Activated naive CD8-positive, alpha-beta T cell (primary cell): ENCODE data around the gene POLD4.

Experiments
- H3K27ac Mint-ChIP-seq: one replicate; pipeline ENCODE4 v1.8.0; 2021; ENCODE audit warnings: mixed read lengths
- H3K27me3 Mint-ChIP-seq: one replicate; pipeline ENCODE4 v1.8.0; 2021; ENCODE audit warnings: mixed read lengths
- H3K36me3 Mint-ChIP-seq: one replicate; pipeline ENCODE4 v1.8.0; 2021; ENCODE audit warnings: mixed read lengths
- H3K4me1 Mint-ChIP-seq: one replicate; pipeline ENCODE4 v1.8.0; 2021; ENCODE audit warnings: low read depth, mixed read lengths
- H3K4me3 Mint-ChIP-seq: one replicate; pipeline ENCODE4 v1.8.0; 2021; ENCODE audit warnings: mild to moderate bottlenecking, mixed read lengths
- H3K9me3 Mint-ChIP-seq: one replicate; pipeline ENCODE4 v1.8.0; 2021; ENCODE audit warnings: low read depth, mixed read lengths

POLD4 gene

GRCh38 chr11:67354075-67355022, 1.0 kb upstream of the POLD4 start:
- Mint-ChIP-seq H3K36me3 (no peaks in the 10 kb centered on the region), H3K4me1 (peaks cover 46% of the 10 kb centered on the region), H3K27ac (peak overlapping the region; percentile 83), H3K9me3 (no peaks in the 10 kb centered on the region), H3K27me3 (no peaks in the 10 kb centered on the region), H3K4me3 (peak overlapping the region; percentile 82)

- peak overlapping the region; percentile 99 for H3K4me3 Mint-ChIP-seq
- peak overlapping the region; percentile 99 for H3K27ac Mint-ChIP-seq
- H3K9me3 Mint-ChIP-seq = no peaks in the 10 kb centered on the region
- no peaks in the 10 kb centered on the region for H3K36me3 Mint-ChIP-seq
- H3K27me3 Mint-ChIP-seq = no peaks in the 10 kb centered on the region
- H3K4me1 Mint-ChIP-seq = peaks cover 56% of the 10 kb centered on the region
Measured at GRCh38 chr11:67352546-67353316, 615 bp downstream of the POLD4 start.

GRCh38 chr11:67351275-67352005, 1.9 kb downstream of the POLD4 start:
- H3K36me3 Mint-ChIP-seq = no peaks in the 10 kb centered on the region
- peaks cover 56% of the 10 kb centered on the region for H3K4me1 Mint-ChIP-seq
- H3K27ac Mint-ChIP-seq = peak overlapping the region; percentile 83
- H3K9me3 Mint-ChIP-seq = no peaks in the 10 kb centered on the region
- H3K4me3 Mint-ChIP-seq = peak overlapping the region; percentile 99
- H3K27me3 Mint-ChIP-seq = no peaks in the 10 kb centered on the region

GRCh38 chr11:67349928-67350465, 3.3 kb downstream of the POLD4 start:
- H3K27me3 Mint-ChIP-seq = no peaks in the 10 kb centered on the region
- H3K27ac Mint-ChIP-seq = peak overlapping the region; percentile 75
- no peak overlapping the region for H3K4me3 Mint-ChIP-seq
- no peaks in the 10 kb centered on the region for H3K9me3 Mint-ChIP-seq
- H3K36me3 Mint-ChIP-seq = no peaks in the 10 kb centered on the region
- H3K4me1 Mint-ChIP-seq = peaks cover 70% of the 10 kb centered on the region

- Mint-ChIP-seq H3K27ac (peak overlapping the region; percentile 75), H3K36me3 (no peaks in the 10 kb centered on the region), H3K4me1 (peaks cover 71% of the 10 kb centered on the region), H3K9me3 (no peaks in the 10 kb centered on the region), H3K4me3 (no peak overlapping the region), H3K27me3 (no peaks in the 10 kb centered on the region)
Measured at GRCh38 chr11:67349457-67349856, 3.9 kb downstream of the POLD4 start.

GRCh38 chr11:67349036-67349435, 4.3 kb downstream of the POLD4 start:
- Mint-ChIP-seq H3K9me3 (no peaks in the 10 kb centered on the region), H3K4me1 (peaks cover 71% of the 10 kb centered on the region), H3K4me3 (no peak overlapping the region), H3K27ac (peak overlapping the region; percentile 61), H3K27me3 (no peaks in the 10 kb centered on the region), H3K36me3 (no peaks in the 10 kb centered on the region)

DNA sequence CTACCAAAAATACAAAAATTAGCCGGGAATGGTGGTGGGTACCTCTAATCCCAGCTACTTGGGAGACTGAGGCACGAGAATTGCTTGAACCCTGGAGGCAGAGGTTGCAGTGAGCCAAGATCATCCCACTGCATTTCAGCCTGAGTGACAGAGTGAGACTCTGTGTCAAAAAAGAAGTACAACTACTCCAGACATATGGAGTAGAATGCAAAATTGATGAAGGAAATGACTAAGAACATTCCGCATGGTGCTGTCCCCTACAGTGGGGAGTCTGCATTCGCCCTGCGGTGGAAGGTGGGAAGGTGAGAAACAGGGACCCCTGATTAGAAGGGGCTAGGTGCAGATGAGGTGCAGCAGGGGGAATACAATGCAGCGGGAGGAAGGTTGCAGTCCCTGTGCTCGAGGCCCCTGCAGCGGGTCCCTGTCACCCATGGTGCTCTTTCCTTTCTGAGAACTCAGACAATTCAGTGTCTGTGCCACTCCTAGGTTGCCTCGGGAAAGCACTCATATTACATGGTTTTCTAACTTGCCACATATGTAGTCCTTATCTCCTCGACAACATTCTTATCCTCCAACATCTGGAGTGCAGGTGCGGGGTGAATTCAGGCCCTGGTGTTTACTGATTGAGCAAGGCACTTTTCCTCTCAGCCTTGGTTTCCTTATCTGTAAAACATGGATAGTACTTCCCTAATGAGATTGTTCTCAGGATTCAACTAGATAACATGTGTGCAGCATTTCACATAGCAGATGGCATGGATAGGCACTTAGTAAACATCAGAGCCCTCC, 5.2 kb downstream of the POLD4 start:
- Mint-ChIP-seq H3K27ac (no peak overlapping the region), H3K9me3 (no peaks in the 10 kb centered on the region), H3K4me3 (no peak overlapping the region), H3K36me3 (no peaks in the 10 kb centered on the region), H3K27me3 (no peaks in the 10 kb centered on the region), H3K4me1 (peaks cover 72% of the 10 kb centered on the region)

GRCh38 chr11:67345920-67346819, 7.2 kb downstream of the POLD4 start:
- H3K4me1 Mint-ChIP-seq = peaks cover 60% of the 10 kb centered on the region
- H3K36me3 Mint-ChIP-seq = no peaks in the 10 kb centered on the region
- H3K4me3 Mint-ChIP-seq = no peak overlapping the region
- no peaks in the 10 kb centered on the region for H3K9me3 Mint-ChIP-seq
- no peaks in the 10 kb centered on the region for H3K27me3 Mint-ChIP-seq
- H3K27ac Mint-ChIP-seq = peak overlapping the region; percentile 66

- Mint-ChIP-seq H3K27me3 (no peaks in the 10 kb centered on the region), H3K27ac (peak overlapping the region; percentile 66), H3K4me1 (peaks cover 56% of the 10 kb centered on the region), H3K4me3 (no peak overlapping the region), H3K36me3 (no peaks in the 10 kb centered on the region), H3K9me3 (no peaks in the 10 kb centered on the region)
Measured at GRCh38 chr11:67345247-67345919, 8.0 kb downstream of the POLD4 start.

- H3K4me3 Mint-ChIP-seq = peak overlapping the region; percentile 35
- H3K27ac Mint-ChIP-seq = peak overlapping the region; percentile 85
- no peaks in the 10 kb centered on the region for H3K27me3 Mint-ChIP-seq
- no peaks in the 10 kb centered on the region for H3K36me3 Mint-ChIP-seq
- no peaks in the 10 kb centered on the region for H3K9me3 Mint-ChIP-seq
- H3K4me1 Mint-ChIP-seq = peaks cover 46% of the 10 kb centered on the region
Measured at GRCh38 chr11:67344264-67344663, 9.1 kb downstream of the POLD4 start.

- Mint-ChIP-seq H3K27me3 (no peaks in the 10 kb centered on the region), H3K9me3 (no peaks in the 10 kb centered on the region), H3K36me3 (no peaks in the 10 kb centered on the region), H3K4me1 (no peaks in the 10 kb centered on the region), H3K4me3 (no peak overlapping the region), H3K27ac (no peak overlapping the region)
Measured at GRCh38 chr11:67337257-67337656, 16.1 kb downstream of the POLD4 start.

- Mint-ChIP-seq H3K9me3 (no peaks in the 10 kb centered on the region), H3K4me3 (no peak overlapping the region), H3K36me3 (peaks cover 2% of the 10 kb centered on the region), H3K4me1 (no peaks in the 10 kb centered on the region), H3K27ac (no peak overlapping the region), H3K27me3 (no peaks in the 10 kb centered on the region)
Measured at GRCh38 chr11:67332081-67332691, 21.2 kb downstream of the POLD4 start.
